Brain microvascular endothelial cell (primary cell): Measurements from ENCODE around the gene ERBB3.

ENCODE experiments used
- DNase-seq: peaks from one replicate; pipeline ENCODE4 v3.0.0-alpha.2; 2020
- H3K27ac ChIP-seq: fragments of 250-450 bp; sonication (Bioruptor Pico); 2 replicates; pipeline ENCODE4 v1.5.1; 2020; ENCODE audit warnings: mild to moderate bottlenecking, moderate library complexity
- H3K27me3 ChIP-seq: fragments of 250-450 bp; sonication (Bioruptor Pico); replicated peaks from 2 replicates; pipeline ENCODE4 v1.5.1; 2020; ENCODE audit warnings: mild to moderate bottlenecking
- H3K36me3 ChIP-seq: fragments of 250-450 bp; sonication (Bioruptor Pico); replicated peaks from 2 replicates; pipeline ENCODE4 v1.5.1; 2020; ENCODE audit warnings: mild to moderate bottlenecking
- H3K4me3 ChIP-seq: 2 replicates; pipeline ENCODE4 v1.5.1; 2011; ENCODE audit warnings: low read depth, mild to moderate bottlenecking, control low read depth, low read length, moderate library complexity
- CTCF ChIP-seq: IDR thresholded peaks from 2 replicates; pipeline ENCODE4 v1.5.1; 2011; ENCODE audit warnings: low read depth, mild to moderate bottlenecking, moderate library complexity, low read length, control low read depth, inconsistent platforms; ENCODE audit errors: missing control alignments
- in situ Hi-C: cut with HindIII; loops from 2 replicates; pipeline ENCODE4 v1.10.0; 2017; ENCODE audit warnings: low sequenced_read_pairs, low pct_ligation_motif_present

Gene ERBB3

GRCh38 chr12:56141946-56142784 lies 62.2 kb downstream of the ERBB3 start:
- no peak for TF ChIP-seq CTCF
- no peak overlapping the region for H3K27ac ChIP-seq
- peaks cover 63% of the 10 kb centered on the region for H3K36me3 ChIP-seq

GRCh38 chr12:56143217-56143616 lies 63.3 kb downstream of the ERBB3 start:
- DNase-seq = no peak
- Histone ChIP-seq H3K27me3 (no peaks in the 10 kb centered on the region), H3K4me3 (no peak overlapping the region), H3K36me3 (peaks cover 52% of the 10 kb centered on the region), H3K27ac (no peak overlapping the region)
- in situ Hi-C loops = no loop called here
- no peak for TF ChIP-seq CTCF

More at GRCh38 chr12:56141946-56142784, 62.2 kb downstream of the ERBB3 start:
- DNase-seq = no peak
- in situ Hi-C loops = no loop called here
- no peaks in the 10 kb centered on the region for H3K27me3 ChIP-seq
- no peak overlapping the region for H3K4me3 ChIP-seq

- Histone ChIP-seq H3K27ac (no peak overlapping the region), H3K4me3 (no peak overlapping the region), H3K27me3 (no peaks in the 10 kb centered on the region), H3K36me3 (peaks cover 46% of the 10 kb centered on the region)
- no peak for DNase-seq
- TF ChIP-seq CTCF = no peak
- in situ Hi-C loops = no loop called here
Measured at GRCh38 chr12:56143870-56144269, 63.9 kb downstream of the ERBB3 start.

GRCh38 chr12:56145217-56145616 lies 65.3 kb downstream of the ERBB3 start:
- H3K27me3 ChIP-seq = no peaks in the 10 kb centered on the region
- H3K4me3 ChIP-seq = no peak overlapping the region
- H3K27ac ChIP-seq = no peak overlapping the region
- DNase-seq = no peak
- peaks cover 35% of the 10 kb centered on the region for H3K36me3 ChIP-seq
- in situ Hi-C loops = no loop called here
- no peak for TF ChIP-seq CTCF

GRCh38 chr12:56146492-56147460 lies 66.8 kb downstream of the ERBB3 start:
- no peaks in the 10 kb centered on the region for H3K27me3 ChIP-seq
- no peak overlapping the region for H3K4me3 ChIP-seq
- peaks cover 23% of the 10 kb centered on the region for H3K36me3 ChIP-seq
- in situ Hi-C loops = no loop called here
- TF ChIP-seq CTCF = no peak
- no peak overlapping the region for H3K27ac ChIP-seq
- no peak for DNase-seq
